Activated naive CD4-positive, alpha-beta T cell treated with anti-CD3 and anti-CD28 coated beads, Interleukin-2, amount 50 U/mL, for 72 hours (primary cell): ENCODE measurements around the gene SLC43A2. TPM values are rescaled to one million over a fixed set of nuclear protein-coding genes. Genes with fewer than 3 reads are reported as not detected.
A peak's percentile ranks its signal among the peaks of the same experiment; 100 is the strongest.

ENCODE experiments used
- ATAC-seq, 2 donors: fragments of 150-1000 bp; cut with Tn5 transposase; 2 replicates each; pipeline ENCODE4 v1.10.0; 2021; ENCODE audit warnings: mild to moderate bottlenecking in 2 of 2, moderate library complexity in 2 of 2
- DNase-seq, 2 donors: peaks; one replicate each; pipeline ENCODE4 v3.0.0; 2021 to 2022; ENCODE audit warnings: low spot score in 2 of 2
- H3K27ac Mint-ChIP-seq, 2 donors: one replicate each; pipeline ENCODE4 v1.8.0; 2022; ENCODE audit warnings: mild to moderate bottlenecking in 2 of 2, mixed read lengths in 2 of 2
- H3K36me3 Mint-ChIP-seq, 2 donors: one replicate each; pipeline ENCODE4 v1.8.0; 2022; ENCODE audit warnings: mixed read lengths in 2 of 2
- H3K9me3 Mint-ChIP-seq, 2 donors: one replicate each; pipeline ENCODE4 v1.8.0; 2022; ENCODE audit warnings: mixed read lengths in 2 of 2
- total RNA-seq, 2 donors: library from RNA; stranded (reverse); gene quantifications; one replicate each; pipeline ENCODE4 v1.2.3, GENCODE V29; 2022

The SLC43A2 gene
- total RNA-seq, 2 donors from 2014 or later, result 0.57 to 0.62 TPM

DNA sequence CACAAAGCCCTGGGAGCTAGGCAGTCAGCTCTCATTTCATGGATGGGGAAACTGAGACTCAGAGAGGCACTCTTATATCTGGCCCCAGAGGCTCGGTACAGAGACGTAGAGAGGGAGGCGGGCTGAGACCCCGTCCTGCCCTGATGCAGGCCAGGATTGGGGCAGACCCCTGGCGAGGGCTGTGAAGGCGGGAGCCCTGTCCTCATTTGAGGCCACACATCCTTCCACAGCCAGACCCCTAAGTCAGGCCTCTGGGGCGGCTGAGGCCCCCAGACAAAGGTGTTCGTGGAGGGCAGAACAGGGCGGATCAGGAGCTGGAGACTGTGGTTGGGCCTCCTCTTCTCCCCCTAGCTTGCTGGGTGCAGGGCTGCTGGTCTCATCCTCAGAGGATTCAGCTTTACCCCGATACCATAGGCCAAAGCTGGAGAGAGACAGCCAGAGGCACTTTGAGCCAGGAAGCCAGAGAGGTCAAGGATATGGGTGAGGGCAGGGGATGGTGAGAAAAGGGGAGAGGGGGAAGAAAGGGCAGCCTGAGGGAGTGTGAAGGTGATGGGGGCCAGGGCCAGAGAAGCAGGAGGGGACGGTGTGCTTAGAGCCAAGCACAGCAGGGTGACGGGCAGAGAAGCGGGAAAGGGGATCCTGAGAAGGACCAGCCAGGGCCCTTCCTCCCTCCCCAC lies 17.7 kb upstream of the SLC43A2 start:
- ATAC-seq (no peak), DNase-seq (no peak)
- Mint-ChIP-seq H3K36me3 (no peaks in the 10 kb centered on the region), H3K9me3 (no peaks in the 10 kb centered on the region), H3K27ac (no peak overlapping the region)

DNA sequence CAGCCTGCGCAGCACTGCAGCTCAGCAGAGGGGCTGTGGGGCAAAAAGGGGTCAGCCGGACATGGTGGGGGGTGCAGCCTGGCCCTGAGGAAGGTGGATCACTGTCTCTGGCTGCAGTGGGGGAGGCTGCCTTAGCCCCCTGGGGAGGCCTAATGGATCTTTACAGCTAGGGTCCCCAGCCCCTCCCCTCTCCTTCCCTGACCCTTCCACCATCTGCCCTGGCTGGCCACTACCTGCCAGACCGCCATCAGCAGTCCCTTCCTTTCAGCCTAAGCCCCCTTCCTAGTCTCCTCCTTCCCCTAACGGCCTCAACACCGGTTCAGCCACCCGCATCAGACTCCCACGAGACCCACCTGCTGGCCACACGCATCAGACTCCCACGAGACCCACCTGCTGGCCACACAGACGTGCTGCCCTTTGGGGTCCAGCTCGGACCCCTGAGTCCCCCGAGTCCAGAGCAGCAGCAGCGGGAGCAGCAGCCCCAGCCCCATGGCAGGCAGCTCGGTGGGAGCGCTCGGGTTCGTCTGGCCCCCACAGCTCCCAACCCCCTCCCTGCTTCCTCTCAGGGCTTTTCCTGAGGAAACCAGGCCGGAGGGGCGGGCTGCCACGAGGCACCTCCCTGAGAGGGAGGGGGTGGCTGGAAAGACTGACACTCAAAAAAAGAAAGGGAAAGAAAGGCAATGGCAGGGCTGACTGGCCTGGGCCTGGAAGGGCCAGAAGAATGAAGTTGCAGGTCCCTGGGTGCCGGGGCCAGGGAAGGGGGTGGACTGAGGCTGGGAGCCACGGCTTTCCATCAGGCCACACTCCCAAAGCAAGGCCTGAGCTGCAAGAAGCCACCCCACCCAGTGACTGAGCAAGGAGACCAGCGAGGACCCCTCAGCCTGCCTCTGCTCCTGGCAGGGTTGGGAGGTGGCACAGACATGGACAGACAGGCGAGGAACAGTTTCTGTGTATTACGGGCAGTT lies 16.9 kb upstream of the SLC43A2 start, which contains the start of gene SCARF1:
Gene SCARF1, minus strand, starts transcription at position 526 of the 965 bp plus-strand sequence. Its CDS starts 35 bp downstream, at position 491.
- ATAC-seq (no peak), DNase-seq (no peak)
- H3K9me3 Mint-ChIP-seq, result no peaks in the 10 kb centered on the region
- no peaks in the 10 kb centered on the region for H3K36me3 Mint-ChIP-seq
- peak within 1 kb of the TSS in 1 of 2 donors; percentile 91 for H3K27ac Mint-ChIP-seq

DNA sequence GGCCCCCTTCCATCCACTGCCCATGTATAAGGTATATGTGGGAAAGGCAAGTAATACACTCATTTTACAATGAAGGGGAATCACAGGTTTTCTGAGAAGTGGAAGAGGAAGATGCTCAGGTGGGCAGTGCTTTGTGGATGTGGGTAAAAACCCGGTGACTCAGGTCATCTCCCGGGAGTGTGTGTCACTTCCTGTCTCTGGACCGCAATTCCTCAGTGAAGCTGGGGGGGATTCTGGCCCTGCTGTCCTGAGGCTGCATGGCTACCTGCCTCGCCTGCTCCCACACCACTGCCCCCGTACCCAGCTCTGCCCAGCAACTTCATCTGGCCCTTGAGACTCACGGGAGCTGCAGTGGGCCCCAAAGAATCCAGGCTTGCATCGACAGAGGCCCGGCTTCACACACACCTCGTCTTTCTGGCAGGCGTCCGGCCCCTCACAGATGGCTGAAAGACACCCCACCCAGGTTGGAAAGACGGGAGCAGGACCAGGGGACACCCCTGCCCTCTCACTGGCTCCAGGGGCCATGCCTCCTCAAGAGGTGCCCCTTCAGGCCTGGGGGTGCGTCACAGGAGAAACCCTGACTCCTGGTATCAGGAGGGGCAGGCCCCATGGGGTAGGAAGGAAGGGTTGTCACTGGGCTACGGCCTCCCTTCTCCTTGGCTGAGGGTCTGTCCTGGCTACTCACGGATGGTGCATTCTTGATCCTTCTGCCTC lies 16.0 kb upstream of the SLC43A2 start:
- Mint-ChIP-seq H3K36me3 (no peaks in the 10 kb centered on the region), H3K9me3 (no peaks in the 10 kb centered on the region), H3K27ac (peak overlapping the region; percentile 91 to 95)
- ATAC-seq (peak in 1 of 2 donors; percentile 46), DNase-seq (peak in 1 of 2 donors; percentile 74)

DNA sequence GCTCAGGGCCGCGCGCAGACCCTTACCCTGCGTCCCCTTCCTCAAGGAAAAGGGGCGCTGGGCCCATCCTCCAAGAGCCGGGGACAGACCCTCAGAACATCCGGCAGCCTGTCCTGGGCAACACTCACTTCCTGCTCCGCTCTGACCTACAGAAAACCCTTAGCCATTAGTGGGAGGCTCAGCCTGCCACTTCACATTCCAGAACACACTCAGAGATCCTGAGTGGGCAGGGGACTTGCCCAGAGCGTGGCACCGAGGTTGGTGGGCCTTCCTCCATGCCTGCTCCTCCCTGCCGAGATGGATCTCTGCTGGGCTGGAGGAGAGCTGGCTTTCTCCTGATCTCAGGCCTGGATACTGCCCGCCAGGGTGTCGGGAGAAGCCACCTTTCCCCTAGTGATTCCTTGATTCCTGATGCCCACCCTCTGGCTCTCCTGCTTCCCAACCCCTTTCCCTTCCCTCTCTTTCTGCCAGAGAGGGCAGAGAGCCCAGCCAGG lies 15.4 kb upstream of the SLC43A2 start:
- DNase-seq, result no peak
- ATAC-seq, result peak in 1 of 2 donors; percentile 41

DNA sequence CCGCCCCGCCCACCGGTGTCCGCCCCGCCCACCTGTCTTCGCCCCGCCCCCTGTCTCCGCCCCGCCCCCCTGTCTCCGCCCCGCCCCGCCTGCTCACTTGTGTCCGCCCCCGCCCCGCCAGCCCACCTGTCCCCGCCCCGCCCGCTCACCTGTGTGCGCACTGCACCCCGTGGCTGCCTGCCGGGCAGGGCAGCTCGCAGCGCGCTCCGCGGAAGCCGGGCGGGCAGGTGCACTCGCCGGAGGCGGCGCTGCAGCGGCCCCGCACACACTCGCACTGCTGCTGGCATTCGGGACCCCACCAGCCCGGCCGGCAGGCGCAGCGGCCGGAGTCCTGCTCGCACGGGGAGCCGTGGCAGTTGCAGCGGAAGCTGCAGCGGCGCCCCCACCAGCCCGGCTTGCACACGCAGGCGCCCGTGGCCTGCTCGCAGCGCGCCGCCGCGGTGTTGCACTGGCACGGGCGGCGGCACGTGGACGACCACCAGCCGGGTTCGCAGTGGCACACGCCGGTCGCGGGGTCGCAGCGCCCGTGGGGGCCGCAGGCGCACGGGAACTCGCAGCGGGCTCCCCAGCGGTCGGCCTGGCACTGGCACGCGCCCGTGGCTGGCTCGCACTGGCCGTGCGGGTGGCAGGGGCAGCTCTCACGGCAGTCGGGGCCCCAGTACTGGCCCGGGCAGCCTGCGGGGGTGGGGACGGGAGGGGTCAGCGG lies 14.8 kb upstream of the SLC43A2 start:
- Mint-ChIP-seq H3K36me3 (no peaks in the 10 kb centered on the region), H3K27ac (peak overlapping the region in 1 of 2 donors; percentile 91), H3K9me3 (no peaks in the 10 kb centered on the region)
- DNase-seq, result peak in 1 of 2 donors; percentile 35
- ATAC-seq, result peak; percentile 27 to 42

More for the DNA sequence above, 15.4 kb upstream of the SLC43A2 start:
- Mint-ChIP-seq H3K27ac (peak overlapping the region; percentile 91 to 95), H3K9me3 (no peaks in the 10 kb centered on the region), H3K36me3 (no peaks in the 10 kb centered on the region)

DNA sequence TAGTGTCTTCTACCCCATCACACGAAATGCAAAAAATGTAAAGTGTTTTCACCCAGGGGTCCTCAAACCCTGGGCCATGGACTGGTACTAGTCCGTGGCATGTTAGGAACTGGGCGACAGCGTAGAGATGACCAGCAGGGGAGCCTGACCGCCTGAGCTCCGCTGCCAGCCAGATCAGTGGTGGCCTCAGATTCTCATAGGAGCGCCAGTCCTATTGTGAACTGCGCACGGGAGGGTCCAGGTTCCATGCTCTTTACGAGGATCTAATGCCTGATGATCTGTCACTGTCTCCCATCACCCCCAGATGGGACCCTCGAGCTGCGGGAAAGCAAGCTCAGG lies 12.4 kb upstream of the SLC43A2 start:
- no peaks in the 10 kb centered on the region for H3K36me3 Mint-ChIP-seq
- no peak for DNase-seq
- no peak overlapping the region for H3K27ac Mint-ChIP-seq
- no peak for ATAC-seq
- no peaks in the 10 kb centered on the region for H3K9me3 Mint-ChIP-seq

DNA sequence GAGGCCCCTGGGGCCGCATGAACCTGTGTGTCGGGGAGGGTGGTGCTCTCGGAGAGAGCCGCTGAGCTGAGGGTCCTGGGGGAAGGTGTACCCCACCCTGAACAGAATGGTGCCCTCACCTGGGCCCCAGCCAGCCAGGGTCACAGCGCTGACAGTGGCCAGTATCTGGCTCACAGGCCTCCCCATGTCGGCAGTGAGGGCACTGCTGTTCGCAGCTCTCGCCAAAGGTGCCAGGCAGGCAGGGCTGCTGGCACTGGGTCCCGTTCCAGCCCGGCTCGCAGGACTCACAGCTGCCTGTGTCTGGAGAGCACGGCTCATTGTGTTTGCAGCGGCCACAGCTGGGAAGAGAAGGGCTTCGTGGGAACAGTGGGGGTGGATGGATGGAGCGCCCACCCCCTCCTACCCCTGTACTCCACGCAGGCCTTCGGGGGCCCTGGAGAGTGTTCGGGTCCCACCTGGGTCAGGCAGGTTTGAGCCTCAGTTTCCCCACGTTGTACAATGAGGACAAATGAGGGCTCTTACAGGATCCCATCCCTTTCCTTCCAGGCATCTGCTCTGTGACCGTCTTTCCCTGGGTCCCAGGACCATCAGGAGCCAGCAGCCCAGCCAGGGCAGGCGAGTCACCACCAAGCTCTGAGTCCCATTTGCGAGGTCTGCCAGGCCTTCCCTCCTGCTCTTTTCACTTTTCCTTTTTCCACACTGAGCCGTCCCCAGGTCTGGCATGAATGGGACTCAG lies 11.9 kb upstream of the SLC43A2 start:
- H3K9me3 Mint-ChIP-seq, result no peaks in the 10 kb centered on the region
- ATAC-seq, result no peak
- H3K36me3 Mint-ChIP-seq, result no peaks in the 10 kb centered on the region
- no peak for DNase-seq
- H3K27ac Mint-ChIP-seq, result no peak overlapping the region

DNA sequence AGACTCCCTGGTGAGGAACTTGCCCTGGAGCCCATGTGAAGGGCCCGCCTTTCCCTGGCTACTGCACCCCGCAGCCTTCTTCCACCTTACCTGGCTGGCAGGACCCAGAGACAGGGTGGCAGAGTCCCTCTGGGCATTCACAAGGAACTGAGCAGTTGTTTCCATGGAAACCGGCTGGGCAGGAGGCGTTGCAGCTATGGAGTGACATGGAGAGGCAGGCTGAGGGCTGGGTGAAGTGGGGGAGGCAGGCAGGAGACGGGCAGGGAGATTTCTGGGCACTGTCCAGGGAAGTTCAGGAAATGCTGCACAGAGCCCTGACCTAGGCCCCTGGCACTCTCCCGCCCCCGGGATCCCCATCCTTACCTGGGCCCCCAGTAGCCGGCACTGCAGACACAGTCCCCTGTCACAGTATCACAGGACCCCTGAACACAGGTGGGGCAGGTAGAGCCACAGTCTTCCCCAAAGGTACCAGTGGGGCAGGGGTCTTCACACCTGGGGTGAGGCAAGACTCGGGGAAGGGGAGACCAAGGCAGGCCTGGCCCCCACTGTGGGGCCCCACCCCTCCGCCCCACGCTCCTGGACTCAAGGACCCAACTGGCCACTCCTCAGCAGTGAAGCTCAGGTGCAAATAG lies 11.0 kb upstream of the SLC43A2 start:
- ATAC-seq, result no peak
- Mint-ChIP-seq H3K36me3 (no peaks in the 10 kb centered on the region), H3K9me3 (no peaks in the 10 kb centered on the region), H3K27ac (peak overlapping the region in 1 of 2 donors; percentile 34)
- DNase-seq, result no peak

DNA sequence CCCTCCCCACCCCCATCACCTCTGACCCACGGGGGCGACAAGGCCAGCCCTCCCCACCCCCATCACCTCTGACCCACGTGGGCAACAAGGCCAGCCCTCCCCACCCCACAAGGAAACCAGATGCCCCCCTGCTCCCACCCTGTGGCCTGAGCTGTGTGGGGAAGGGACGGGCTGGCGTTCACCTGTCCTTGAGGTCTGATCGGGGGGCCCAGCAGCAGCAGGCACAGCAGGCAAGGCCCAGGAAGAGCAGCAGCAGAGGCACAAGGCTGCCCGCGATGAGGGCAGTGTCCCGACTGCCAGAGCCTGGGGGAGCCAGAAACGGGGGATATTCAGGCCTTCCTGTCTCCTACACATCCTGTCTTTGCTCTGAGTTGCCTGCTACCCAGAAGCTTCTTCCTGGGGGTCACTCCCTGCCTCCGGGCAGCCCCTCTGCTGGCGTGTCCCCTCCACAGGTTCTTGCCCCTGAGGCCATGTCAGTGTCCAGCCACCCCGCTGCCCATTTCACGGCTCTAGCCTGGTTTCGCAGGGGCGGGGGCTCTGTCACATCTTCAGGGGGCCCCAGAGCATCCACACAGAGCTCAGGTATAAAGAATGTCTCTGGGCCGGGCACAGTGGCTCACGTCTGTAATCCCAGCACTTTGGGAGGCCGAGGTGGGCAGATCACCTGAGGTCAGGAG lies 10.1 kb upstream of the SLC43A2 start:
- no peak for DNase-seq
- peak overlapping the region in 1 of 2 donors; percentile 34 for H3K27ac Mint-ChIP-seq
- no peak for ATAC-seq
- no peaks in the 10 kb centered on the region for H3K9me3 Mint-ChIP-seq
- no peaks in the 10 kb centered on the region for H3K36me3 Mint-ChIP-seq

DNA sequence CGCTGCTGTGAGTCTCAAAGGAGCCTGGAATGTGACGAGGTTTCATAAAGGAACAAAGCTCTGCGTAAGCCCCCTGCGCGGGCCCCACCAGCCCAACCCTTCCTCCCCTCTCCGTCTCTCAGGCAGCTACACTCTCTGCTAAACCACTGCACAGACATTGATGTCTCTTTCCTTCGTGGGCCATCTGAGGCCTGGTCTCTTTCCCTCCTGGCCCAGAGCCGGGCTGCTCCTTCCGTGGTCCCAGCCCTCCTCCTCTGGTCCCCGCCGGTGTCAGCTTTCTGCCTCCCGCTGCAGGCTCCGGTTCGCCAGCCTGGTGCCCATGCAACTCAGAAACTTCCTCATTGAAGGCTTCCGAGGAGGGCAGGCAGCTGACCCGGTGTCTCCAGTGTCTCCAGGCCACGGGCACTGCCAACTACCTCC lies 9.5 kb upstream of the SLC43A2 start:
- H3K36me3 Mint-ChIP-seq, result no peaks in the 10 kb centered on the region
- ATAC-seq, result no peak

DNA sequence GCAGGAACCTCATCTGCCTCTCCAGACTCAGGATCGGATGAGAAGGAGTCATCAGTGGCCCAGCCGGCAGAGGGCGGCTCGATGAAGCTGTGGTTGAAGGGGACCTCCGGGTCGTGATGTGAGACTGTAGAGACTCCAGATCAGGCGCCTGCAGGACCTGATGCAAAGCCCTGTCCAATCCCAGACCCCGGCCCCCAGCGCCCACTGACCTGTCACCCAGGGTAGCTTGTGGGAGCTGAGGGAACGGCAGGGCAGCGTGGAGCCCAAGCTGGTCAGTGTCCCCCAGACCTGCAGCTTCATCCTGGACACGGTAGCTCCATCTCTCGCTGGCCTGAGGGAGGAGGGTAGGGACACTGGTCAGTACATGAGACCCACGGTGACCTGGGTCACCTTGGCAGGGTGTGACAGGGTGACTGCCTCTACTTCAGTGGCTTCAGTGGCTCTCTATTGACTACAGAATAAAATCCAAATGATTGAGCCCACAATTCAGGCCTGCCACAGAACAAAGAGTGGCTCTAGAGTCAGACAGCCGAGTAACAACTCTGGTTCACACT lies 8.2 kb upstream of the SLC43A2 start:
- no peaks in the 10 kb centered on the region for H3K36me3 Mint-ChIP-seq
- no peaks in the 10 kb centered on the region for H3K9me3 Mint-ChIP-seq
- no peak overlapping the region for H3K27ac Mint-ChIP-seq
- no peak for ATAC-seq
- DNase-seq, result no peak

More for the DNA sequence above, 9.5 kb upstream of the SLC43A2 start:
- no peaks in the 10 kb centered on the region for H3K9me3 Mint-ChIP-seq
- DNase-seq, result no peak
- peak overlapping the region in 1 of 2 donors; percentile 19 for H3K27ac Mint-ChIP-seq

DNA sequence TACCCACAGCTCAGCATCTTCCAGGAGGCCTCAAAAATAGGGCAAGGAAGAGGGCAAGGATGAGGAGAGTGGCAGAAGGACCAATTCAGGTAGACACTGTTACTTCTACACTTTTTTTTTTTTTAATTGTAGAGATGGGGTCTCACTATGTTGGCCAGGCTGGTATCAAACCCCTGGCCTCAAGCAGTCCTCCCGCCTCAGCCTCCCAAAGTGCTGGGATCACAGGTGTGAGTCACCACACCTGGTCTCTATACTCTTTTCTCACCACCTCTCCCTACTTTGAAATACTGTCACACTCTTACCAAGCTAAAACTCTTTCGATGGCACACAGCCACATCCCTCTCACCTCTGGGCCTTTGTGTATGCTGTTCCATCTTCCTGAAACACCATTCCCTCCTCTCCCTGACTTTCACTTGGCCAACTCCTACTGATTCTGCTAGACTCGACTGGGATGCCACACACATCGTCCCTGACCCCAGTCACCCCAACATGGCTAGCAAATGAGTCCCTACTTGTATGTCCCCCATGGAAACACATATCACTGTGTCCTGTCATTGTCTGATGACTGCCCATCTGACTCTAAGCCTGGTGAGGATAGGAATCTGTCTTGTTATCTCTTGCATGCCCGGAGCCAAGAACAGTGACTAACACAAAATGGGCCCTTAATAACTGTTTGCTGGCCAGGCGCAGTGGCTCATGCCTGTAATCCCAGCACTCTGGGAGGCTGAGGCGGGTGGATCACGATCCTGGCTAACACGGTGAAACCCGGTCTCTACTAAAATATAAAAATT lies 7.2 kb upstream of the SLC43A2 start:
- DNase-seq (no peak), ATAC-seq (no peak)
- Mint-ChIP-seq H3K27ac (no peak overlapping the region), H3K36me3 (no peaks in the 10 kb centered on the region), H3K9me3 (no peaks in the 10 kb centered on the region)

DNA sequence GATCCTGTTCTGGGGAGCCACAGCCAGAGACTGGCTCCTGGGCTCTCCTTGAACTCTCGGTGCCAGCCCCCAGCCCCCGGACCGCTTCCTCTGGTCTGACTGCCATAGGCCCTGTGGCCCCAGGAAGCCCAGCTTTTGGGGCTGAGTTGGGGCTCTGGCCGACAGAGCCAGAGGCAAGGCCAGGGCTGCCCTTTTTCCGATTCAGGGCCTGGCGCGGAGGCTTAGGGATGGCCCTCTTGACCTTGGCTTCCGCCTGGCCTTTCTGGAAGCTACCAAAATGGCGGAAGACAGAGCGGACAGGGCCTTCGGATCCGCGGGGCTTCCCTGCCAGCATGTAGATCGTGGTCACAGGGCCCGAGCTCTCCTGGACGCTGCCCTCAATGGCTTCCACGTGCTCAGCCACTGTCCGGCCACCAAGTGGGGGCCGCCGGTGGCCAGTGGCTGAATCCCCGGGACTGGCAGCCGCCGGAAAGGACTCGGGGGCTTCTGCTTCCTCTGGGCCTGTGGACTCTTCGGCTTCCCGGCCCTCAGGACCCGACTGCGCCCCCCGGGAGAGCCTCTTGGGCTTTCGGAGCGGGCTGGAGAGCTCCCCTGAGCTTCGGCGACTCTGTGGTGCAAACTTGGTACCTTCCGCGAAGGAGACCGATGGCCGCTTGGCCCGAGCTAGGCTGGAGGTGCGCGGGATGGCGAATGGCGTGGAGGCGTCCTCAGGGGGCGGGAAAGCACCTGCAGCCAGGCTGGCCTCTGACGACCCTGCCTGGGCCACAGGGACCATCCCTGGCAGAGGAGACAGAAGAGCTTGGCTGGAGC lies 6.4 kb upstream of the SLC43A2 start:
- Mint-ChIP-seq H3K36me3 (no peaks in the 10 kb centered on the region), H3K9me3 (no peaks in the 10 kb centered on the region), H3K27ac (no peak overlapping the region)
- DNase-seq (no peak), ATAC-seq (no peak)
